LoVo (cell line): Measurements from ENCODE around the gene FAM200C.

Source experiments
- DNase-seq: peaks from one replicate; pipeline ENCODE4 v3.0.0-alpha.2; 2016; ENCODE audit warnings: low spot score

Gene FAM200C

DNA sequence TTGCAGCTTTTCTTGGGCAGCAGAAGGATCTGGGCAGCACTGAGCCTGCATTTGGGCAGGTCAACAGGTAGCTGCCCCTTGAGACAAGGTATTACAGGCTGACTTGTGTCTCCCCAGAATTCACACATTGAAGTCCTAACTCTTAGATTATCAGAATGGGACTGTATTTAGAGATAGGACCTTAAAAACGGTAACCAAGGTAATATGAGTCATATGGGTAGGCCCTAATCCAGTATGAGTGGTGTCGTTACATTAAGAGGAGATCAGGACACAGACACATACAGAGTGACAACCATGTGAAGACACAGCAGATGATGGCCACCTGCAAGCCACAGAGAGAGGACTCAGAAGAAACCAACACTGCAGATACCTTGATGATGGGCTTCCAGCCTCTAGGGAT is 32.6 kb downstream of the FAM200C start:
- DNase-seq = no peak

DNA sequence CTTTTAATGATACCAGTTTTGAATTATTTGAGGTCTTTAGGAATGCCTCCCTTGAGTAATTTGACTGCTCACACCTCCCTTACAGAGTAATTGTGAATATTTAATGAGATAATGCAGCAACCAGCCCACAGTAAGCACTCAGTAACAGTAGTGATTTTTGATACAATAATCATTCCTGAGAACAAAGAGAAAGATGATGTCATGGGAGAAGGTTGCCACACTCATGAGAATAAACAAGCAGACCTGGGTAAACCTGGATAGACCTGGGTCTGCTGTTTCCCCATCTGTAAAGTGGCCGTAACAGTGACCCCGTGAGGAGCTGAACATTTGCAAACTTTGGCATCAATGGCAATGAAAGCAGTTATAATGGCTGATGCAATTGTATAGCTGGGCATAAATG is 33.6 kb downstream of the FAM200C start:
- no peak for DNase-seq

DNA sequence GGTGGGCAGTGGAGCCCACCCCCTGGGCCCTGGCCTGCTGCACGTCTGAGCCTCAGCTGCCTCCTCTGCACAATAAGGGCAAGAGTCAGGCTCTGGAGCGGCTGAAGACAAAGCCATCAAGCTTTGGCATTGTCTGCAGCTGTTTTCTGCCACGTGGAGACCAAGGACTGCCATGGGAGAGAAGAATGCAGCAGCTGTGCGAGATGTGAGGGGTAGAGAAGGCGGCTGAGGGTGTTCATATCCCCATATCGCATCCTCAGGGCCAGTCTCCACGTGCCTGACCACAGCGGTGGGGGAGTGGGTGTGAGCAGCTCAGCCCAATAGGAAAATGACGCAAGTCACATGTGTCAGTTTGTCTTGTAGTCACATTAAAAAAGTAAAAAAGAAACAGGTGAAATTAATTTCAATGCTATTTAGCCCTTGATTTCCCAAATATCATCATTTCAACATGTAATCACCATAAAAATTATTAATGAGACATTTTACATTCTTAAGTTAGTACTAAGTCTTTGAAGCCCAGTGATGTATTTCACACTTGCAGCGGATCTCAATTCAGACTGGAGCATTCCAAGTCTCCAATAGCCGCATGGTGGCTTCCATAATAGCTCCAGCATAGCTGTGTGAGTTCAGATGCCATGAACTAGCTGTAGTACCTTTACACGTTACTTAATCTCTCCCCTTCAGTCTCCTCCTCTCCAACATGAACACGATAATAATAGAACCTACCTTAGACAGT is 36.0 kb downstream of the FAM200C start:
- DNase-seq = no peak

DNA sequence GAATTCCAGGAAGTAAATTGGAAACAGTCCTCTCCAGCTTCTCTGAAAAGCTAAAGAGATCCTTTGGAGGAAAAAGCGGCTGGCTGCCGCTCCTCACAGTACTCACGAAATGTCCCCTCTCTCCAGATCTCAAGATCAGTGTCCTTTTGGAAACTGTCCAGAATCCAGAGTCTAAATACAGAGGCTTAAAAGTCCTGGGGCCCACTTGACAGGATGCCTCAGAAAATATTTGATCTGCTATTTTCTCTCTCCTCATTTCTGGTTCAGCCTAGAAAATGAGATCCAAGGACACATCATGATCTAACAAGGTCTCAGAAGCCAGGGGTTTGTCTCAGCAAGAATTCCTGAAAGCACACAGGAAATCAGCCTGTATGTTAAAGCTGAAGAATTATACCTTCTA is 36.6 kb downstream of the FAM200C start:
- no peak for DNase-seq

DNA sequence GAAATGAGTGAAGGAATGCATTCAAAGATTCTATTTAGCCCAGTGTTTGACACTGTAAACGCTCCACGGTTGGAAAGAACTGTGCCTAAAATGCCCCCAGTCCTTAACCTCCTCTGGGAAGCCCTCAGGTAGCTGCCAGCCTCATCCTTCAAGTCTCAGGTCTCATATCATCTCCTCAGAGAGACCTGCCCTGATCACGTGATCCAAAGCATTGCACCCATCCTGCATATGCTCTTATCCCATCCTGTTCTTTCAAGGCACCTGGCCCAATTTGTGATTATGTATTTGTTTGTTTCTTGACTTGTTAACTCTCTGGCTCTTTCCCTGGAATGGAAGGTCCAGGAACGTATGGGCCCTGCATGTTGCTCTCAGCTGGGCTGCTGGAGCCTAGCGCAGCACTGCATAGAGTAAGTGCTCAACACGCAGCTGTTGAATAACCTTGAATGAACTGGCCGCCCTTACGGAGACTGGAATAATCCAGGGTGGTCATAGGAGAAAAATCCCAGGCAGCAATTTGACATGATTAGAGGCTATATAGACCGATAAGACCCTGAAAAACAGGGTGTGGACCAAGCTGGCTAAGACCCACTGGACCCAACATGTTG is 38.1 kb downstream of the FAM200C start:
- no peak for DNase-seq

DNA sequence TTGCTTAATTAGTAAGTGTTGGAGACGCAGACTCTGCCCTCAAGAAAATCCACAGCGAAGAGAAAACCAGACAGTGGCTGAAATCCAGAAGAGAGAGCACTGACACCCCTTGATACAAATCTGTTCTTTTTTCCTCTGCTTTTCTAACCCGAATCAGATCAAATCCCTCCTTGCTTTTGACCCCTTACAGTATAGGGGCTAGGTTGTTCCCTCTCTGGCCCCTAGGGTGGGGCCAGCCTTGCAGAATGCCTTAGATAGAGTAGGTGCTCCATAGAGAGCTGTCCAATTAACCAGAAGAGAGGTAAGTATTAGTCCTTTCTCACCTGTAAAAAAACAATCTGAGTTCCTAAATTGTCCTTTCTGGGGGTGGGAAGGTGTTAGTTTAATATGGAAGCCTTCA is 39.5 kb downstream of the FAM200C start:
- DNase-seq = no peak

DNA sequence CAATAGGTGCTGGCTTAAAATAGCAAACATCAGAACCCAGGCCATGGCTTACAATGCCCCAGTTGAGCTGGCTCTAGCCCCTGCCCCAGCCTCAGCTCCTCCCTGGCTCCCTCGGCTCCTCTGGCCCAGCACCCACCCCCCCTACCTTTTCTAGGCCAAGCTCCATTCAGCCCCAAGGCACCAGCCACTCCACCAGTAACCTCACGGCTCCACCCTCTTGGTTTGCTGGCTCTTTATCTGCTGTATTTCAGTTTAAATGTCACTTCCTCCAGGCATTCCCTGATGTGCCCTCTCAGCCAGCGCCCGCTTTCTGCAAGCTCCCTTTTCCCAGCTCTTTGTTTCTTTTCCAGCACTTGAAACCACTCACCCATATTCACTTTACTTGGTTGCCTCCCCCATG is 40.0 kb downstream of the FAM200C start:
- DNase-seq = no peak

DNA sequence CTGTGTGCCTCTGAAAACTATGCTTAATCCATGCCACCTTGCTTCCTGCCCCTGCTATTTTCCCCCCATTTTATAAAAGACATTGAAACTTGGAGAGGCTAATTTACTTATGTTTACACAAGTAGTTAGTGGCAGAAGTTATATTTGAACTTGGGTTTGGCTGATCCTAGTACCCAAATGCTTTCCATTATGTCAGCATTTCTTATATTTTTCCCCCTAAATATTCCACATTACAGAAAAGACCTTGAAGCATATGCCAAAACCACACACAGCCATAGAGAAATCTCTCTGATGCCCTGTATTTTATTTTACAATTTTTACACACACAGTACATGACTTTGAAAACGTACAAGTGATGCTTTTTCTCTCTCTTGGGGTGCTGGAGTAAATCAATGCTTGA is 40.6 kb downstream of the FAM200C start:
- DNase-seq = no peak

DNA sequence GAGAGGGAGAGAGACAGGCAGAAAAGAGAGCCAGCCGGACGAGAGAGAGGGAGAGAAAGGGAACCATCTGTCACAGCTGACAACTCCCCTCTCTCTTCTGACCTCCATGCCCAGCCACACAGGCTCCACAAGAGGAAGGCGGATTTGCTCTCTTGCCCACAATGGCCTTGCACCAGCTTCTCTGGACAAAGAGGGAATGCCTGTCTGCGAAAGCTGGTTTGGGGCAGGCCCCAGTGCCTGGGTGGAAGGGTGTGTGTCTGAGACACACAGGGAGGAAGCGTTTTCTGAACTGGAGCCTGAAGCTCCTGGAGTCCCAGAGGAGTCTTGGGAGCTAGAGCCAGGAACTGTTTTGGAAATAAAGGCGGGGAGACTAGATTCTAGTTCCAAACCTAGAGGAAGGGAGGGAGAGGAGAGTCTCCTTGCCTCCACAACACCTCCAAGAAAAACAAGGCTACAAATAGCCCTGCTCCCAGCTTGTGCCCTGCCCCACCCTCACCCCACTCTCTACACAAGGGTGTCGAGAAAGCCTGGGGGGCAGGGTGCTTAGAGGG is 41.9 kb downstream of the FAM200C start:
- DNase-seq = no peak

DNA sequence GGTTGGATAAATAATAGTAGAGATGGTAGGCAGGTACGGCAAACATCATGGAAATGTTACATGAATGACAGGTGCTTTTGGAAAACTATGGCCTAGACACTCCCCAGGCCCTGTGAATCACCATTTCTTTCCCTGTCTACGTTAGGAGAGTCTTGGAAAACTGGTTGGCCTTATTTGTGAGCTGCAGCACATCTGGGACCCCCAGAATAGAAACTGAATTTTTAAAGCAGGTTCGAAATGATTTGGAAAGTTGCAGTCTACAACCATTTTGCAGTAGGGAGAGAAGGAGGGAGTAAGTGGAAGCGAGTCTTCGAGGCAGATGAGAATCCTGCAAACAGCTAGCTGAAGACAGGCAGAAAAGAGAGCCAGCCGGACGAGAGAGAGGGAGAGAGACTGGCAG is 42.5 kb downstream of the FAM200C start:
- no peak for DNase-seq

DNA sequence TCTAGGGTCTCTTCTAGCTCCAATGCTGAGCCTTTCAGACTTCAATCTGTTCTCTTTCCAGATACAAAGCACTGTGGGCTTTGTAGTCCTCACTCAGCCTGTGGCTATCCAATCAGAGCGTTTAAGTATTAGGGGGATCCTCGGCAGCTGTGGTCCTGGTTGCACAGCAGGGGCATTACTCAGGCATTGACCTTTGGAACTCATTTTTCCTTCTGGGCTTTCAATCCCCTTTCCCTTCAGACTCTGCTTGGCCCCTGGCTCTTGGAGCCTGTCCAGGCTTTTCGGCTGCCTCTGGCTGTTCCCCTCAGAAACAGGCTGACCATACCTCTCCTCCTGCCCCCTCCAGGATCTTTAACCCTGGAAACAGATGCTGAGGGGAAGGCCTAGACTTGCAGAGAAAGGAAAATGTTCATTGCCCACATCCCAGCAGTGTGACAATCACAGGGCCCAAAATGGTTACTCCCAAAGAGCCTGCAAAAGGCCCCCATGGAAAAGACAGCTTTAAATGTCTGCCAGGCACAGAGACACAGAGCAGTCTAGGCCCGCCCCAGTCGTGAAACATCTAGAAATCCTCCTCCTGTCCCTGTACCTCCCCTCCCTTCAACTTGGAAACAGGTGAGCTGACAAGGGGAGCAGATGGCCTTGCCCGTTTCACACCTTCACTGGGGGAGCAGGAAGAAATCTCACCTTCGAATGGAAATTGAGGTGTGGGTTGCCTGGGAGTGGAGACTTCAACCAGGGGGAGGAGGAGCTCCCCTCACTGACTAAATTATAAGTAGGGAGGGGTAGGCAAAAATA is 43.1 kb downstream of the FAM200C start:
- DNase-seq = no peak

DNA sequence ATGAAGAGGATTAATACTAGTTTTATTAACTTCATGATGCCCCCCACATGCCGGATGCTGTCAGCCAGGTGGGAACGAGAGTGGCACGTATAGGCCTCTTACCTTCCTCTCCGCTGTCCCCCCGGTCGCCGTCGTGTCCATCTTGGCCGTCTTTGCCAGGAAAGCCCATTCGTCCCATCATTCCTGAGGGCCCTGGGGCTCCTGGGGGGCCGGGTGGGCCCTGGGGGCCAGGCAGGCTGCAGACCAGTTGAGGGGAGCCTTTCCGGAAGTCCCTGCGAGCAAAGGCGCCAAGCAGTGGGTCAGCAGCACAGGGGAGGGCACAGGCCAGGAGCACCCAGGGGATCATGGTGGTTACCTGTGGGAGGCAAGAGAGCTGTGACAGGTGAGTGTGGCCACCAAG is 45.2 kb downstream of the FAM200C start:
- no peak for DNase-seq

DNA sequence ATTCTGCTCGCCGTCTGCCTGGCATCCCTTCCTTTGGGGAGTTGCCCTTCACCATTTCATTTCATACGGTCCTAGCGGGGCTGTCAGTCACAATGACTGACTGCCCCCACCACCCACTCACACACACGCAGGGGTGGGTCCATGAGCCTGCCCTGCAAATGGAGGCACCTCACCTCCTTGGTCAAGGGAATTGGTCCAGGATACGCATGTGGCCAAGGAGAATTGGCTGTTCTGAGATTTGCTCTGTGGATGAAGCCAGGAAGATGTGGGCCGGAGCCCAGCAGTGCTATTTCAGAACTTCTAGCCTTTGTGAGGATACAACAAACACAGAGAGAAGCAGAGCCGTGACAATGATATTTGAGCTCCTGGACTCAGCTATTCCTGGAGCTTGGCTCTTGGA is 46.5 kb downstream of the FAM200C start:
- no peak for DNase-seq

DNA sequence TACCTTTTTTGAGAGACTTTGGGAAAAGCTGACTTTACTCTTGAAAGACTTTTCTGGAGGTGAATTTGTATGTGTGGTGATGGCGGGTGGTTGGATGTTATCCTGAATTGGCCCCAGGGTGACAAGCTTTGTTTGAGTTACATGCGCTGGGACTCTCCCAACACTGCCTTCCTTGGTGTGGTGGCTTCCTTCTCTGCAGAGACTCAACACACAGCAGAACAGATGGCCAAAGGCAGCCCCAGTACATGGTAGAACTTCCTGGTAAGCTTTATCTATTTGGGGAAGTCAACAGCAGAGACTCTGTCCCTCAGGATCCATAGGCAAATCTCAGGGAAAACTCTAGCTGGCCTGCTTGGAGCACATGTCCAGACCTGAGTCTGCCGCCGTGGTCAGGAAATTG is 47.5 kb downstream of the FAM200C start:
- no peak for DNase-seq

DNA sequence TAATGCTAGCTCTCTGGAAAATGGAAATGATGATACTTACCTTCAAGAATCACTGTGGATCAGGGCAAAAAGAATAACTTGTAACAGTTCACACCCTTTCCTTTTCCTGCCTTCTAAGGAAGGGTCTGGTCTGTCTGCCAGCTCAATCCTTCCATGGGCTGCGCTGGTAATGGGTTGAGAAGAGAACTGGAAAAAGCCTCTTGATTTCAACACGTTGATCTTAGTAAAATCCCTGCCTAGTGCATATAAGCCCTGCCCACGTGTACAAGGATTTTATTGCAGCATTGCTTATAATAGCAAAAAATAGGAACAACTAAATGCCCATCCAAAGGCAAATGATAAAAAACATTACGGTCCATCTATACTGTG is 49.9 kb downstream of the FAM200C start:
- DNase-seq = no peak

DNA sequence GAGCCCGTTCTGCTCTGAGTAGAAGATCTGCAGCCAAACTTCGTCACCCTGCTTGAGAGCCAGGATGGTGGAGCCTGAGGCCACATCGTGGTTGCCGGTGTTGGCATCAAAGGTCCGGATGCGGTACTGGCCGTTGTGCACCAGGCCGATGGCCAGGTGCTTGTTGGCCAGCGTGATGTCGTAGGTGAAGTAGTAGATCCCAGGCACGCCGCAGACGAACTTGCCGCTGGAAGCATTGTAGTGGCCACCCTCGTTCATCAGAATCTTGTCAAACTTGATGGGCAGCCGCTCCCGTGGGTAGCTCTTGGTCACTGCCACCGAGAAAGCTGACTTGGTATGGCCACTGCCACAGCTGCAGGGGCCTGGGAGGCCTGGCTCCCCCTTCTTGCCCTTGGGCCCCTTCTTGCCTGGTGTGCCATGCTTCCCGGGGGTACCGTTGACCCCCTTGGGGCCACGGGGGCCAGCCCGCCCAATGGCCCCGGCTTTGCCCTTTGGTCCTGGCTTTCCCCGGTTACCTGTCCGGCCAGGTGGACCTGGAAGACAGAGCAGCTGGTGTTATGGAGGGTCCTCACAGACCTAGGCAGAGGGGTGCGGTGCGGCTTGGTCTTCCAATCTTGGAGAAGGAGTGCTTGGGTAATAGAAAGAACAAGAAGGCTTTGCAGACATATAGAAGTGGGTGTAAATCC is 50.5 kb downstream of the FAM200C start:
- DNase-seq = no peak

DNA sequence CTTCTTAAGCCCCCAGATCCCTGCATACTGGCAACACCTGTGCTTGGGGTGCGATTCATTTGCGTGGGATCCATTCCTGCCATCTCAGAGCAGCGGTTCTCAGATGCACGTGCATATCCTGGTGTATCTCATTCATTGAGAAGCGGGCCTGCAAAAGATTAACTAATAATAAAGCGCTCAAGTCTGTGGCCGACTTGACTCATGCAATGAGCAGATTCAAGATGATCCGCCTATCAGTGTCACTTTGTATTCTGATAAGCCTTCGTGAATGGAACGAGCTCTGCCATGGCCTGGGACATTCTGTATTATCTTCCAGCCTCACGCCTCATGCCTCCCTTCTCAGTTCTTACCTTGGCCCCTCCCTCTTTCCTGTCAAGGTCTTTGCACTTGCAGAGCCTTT is 51.8 kb downstream of the FAM200C start:
- no peak for DNase-seq

DNA sequence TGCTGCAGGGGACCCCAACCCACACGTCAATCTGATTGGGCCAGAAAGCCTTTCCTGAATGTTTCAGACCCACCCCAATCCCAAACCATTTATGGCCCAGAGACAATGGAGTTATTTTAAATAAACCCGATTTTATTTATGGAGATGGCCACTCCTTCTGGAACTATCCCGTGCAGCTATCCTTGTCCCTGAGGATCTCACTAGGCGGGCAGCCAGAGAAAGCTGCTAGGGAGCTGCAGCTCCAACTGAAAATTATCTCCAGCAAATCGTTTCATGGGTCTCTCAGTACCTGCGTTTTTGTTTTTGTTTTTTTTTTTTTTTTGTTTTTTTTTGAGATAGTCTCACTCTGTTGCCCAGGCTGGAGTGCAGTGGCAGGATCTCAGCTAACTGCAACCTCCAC is 52.4 kb downstream of the FAM200C start:
- no peak for DNase-seq
